Tibial nerve (tissue), 4 donors: ENCODE data around the gene SLC6A17.

Experiments
- CTCF ChIP-seq, 5 experiments: fragments of 200-600 bp in 3 of 5; fragments of 450-650 bp in 2 of 5; sonication (generic) in 3 of 5; IDR thresholded peaks; one replicate each; pipeline ENCODE4 v1.5.1; 2016 to 2019; ENCODE audit warnings: antibody characterized with exemption in 5 of 5, mild to moderate bottlenecking in 3 of 5, moderate library complexity in 2 of 5
- EP300 ChIP-seq, 2 donors: sonication (generic); formaldehyde crosslinking; IDR thresholded peaks; one replicate each; pipeline ENCODE4 v1.6.1; 2017; ENCODE audit warnings: antibody characterized with exemption in 2 of 2, mild to moderate bottlenecking in 1 of 2
- POLR2A ChIP-seq, 2 donors: fragments of 450-650 bp; IDR thresholded peaks; one replicate each; pipeline ENCODE4 v1.6.1; 2017; ENCODE audit warnings: antibody characterized with exemption in 2 of 2, mild to moderate bottlenecking in 2 of 2, moderate library complexity in 2 of 2

GRCh38 chr1:110235181-110235833 lies 85.0 kb downstream of the SLC6A17 start:
- TF ChIP-seq CTCF (IDR thresholded peaks at IDR 0.05), result no peak
- no peak for TF ChIP-seq POLR2A (IDR thresholded peaks at IDR 0.05)
- no peak for TF ChIP-seq EP300 (IDR thresholded peaks at IDR 0.05)
